IMR-90 (cell line): ENCODE data around the gene TOP3B. TPM values are rescaled to one million over a fixed set of nuclear protein-coding genes. Genes with fewer than 3 reads are reported as not detected.

Experiments used
- ATAC-seq: fragments of 200-7000 bp; cut with Tn5 transposase; 2 replicates; pipeline ENCODE4 v1.9.1; 2020; ENCODE audit warnings: low read depth, mild to moderate bottlenecking, moderate library complexity
- BruUV-seq: library from RNA; stranded (reverse); fragments of 400-500 nt; replicated peaks from 2 replicates; lab custom pipeline; 2021; lab: Mats Ljungman, UMichigan
- CTCF ChIA-PET: fragments of 300-600 bp; formaldehyde crosslinking; extraction: SDS; loops from one replicate; lab custom pipeline; 2021; ENCODE audit warnings: antibody characterized with exemption; lab: Yijun Ruan, JAX
- POLR2A ChIA-PET: fragments of 300-600 bp; sonication (Branson Sonifier 250); formaldehyde crosslinking; loops from one replicate; lab custom pipeline; 2022; ENCODE audit warnings: antibody characterized with exemption; ENCODE audit not compliant: unreplicated experiment; lab: Charles Lee
- DNase-seq: peaks from one replicate; pipeline ENCODE4 v3.0.0; 2013
- H2AFZ ChIP-seq: replicated peaks from 2 replicates; pipeline ENCODE3; 2013; ENCODE audit warnings: low read length, mild to moderate bottlenecking; ENCODE audit not compliant: poor library complexity
- H2AK5ac ChIP-seq: 2 replicates; pipeline ENCODE4 v1.6.1; 2013; ENCODE audit warnings: low read depth, low read length, inconsistent platforms
- H2AK9ac ChIP-seq: replicated peaks from 2 replicates; pipeline ENCODE3; 2013; ENCODE audit warnings: mild to moderate bottlenecking, low read depth, low read length, moderate library complexity; ENCODE audit not compliant: poor library complexity
- H2BK120ac ChIP-seq: 2 replicates; pipeline ENCODE4 v1.6.1; 2013; ENCODE audit warnings: low read depth, low read length, inconsistent platforms
- H2BK15ac ChIP-seq: 3 replicates; pipeline ENCODE4 v1.6.1; 2013; ENCODE audit warnings: low read depth, low read length, inconsistent platforms
- H2BK20ac ChIP-seq: 2 replicates; pipeline ENCODE4 v1.6.1; 2013; ENCODE audit warnings: low read depth, mild to moderate bottlenecking, inconsistent platforms, low read length, moderate library complexity
- H2BK5ac ChIP-seq: 2 replicates; pipeline ENCODE4 v1.6.1; 2013; ENCODE audit warnings: mild to moderate bottlenecking, low read depth, low read length, inconsistent platforms; ENCODE audit not compliant: poor library complexity, severe bottlenecking
- H3K14ac ChIP-seq: replicated peaks from 2 replicates; pipeline ENCODE4 v1.6.1; 2013; ENCODE audit warnings: low read depth, low read length, inconsistent platforms
- H3K18ac ChIP-seq: 2 replicates; pipeline ENCODE4 v1.6.1; 2013; ENCODE audit warnings: low read depth, low read length, control low read depth
- H3K23ac ChIP-seq: 2 replicates; pipeline ENCODE4 v1.6.1; 2013; ENCODE audit warnings: low read depth, low read length, inconsistent platforms
- H3K27ac ChIP-seq: 2 replicates; pipeline ENCODE4 v1.5.1; 2013; ENCODE audit warnings: mild to moderate bottlenecking, control low read depth, low read length; ENCODE audit not compliant: insufficient read depth
- H3K27me3 ChIP-seq: 2 replicates; pipeline ENCODE4 v1.6.1; 2013; ENCODE audit warnings: low read length; ENCODE audit not compliant: control insufficient read depth, insufficient read depth
- H3K36me3 ChIP-seq: 2 replicates; pipeline ENCODE4 v1.6.1; 2013; ENCODE audit warnings: low read length, mixed read lengths; ENCODE audit not compliant: control insufficient read depth, insufficient read depth
- H3K4ac ChIP-seq: 2 replicates; pipeline ENCODE4 v1.6.1; 2013; ENCODE audit warnings: low read depth, low read length, inconsistent platforms
- H3K4me1 ChIP-seq: 2 replicates; pipeline ENCODE4 v1.6.1; 2013; ENCODE audit warnings: low read length, mixed read lengths; ENCODE audit not compliant: control insufficient read depth, insufficient read depth
- H3K4me2 ChIP-seq: 2 replicates; pipeline ENCODE4 v1.6.1; 2013; ENCODE audit warnings: low read depth, mild to moderate bottlenecking, control low read depth, low read length, moderate library complexity
- H3K4me3 ChIP-seq: 2 replicates; pipeline ENCODE4 v1.5.1; 2013; ENCODE audit warnings: low read depth, mild to moderate bottlenecking, control low read depth, low read length, moderate library complexity; ENCODE audit not compliant: insufficient read depth
- H3K56ac ChIP-seq: 2 replicates; pipeline ENCODE4 v1.6.1; 2013; ENCODE audit warnings: low read length, inconsistent platforms; ENCODE audit not compliant: insufficient read depth; ENCODE audit errors: extremely low read depth
- H3K79me1 ChIP-seq, 2 experiments: 2 replicates each; pipeline ENCODE4 v1.6.1; 2013; ENCODE audit warnings: low read length in 2 of 2, inconsistent platforms in 1 of 2, low read depth in 1 of 2
- H3K9ac ChIP-seq: 2 replicates; pipeline ENCODE4 v1.6.1; 2013; ENCODE audit warnings: low read depth, low read length, control low read depth
- H3K9me1 ChIP-seq: 2 replicates; pipeline ENCODE4 v1.6.1; 2013; ENCODE audit warnings: low read length, inconsistent platforms; ENCODE audit not compliant: insufficient read depth
- H3K9me3 ChIP-seq: 2 replicates; pipeline ENCODE4 v1.6.1; 2013; ENCODE audit warnings: low read length; ENCODE audit not compliant: control insufficient read depth, insufficient read depth
- H4K20me1 ChIP-seq: 2 replicates; pipeline ENCODE4 v1.6.1; 2013; ENCODE audit warnings: low read length, inconsistent platforms; ENCODE audit not compliant: insufficient read depth
- H4K5ac ChIP-seq: 2 replicates; pipeline ENCODE4 v1.6.1; 2013; ENCODE audit warnings: mild to moderate bottlenecking, low read depth, low read length, control low read depth
- H4K8ac ChIP-seq, 2 experiments: 2 replicates each; pipeline ENCODE4 v1.6.1; 2013; ENCODE audit warnings: low read depth in 2 of 2, low read length in 2 of 2, control low read depth in 1 of 2, inconsistent platforms in 1 of 2
- H4K91ac ChIP-seq: 2 replicates; pipeline ENCODE4 v1.6.1; 2013; ENCODE audit warnings: low read depth, low read length, inconsistent platforms; ENCODE audit not compliant: insufficient read depth
- FOS ChIP-seq: fragments of 150-350 bp; IDR thresholded peaks from 2 replicates; pipeline ENCODE4 v1.6.1; 2016; ENCODE audit warnings: low read depth, low read length
- MAZ ChIP-seq: IDR thresholded peaks from 2 replicates; pipeline ENCODE4 v1.6.1; 2012; ENCODE audit warnings: low read depth, mild to moderate bottlenecking, low read length, improper control_type of control experiment, moderate library complexity, borderline replicate concordance
- MXI1 ChIP-seq: IDR thresholded peaks from 2 replicates; pipeline ENCODE4 v1.6.1; 2012; ENCODE audit warnings: low read depth, mild to moderate bottlenecking, low read length, moderate library complexity, borderline replicate concordance
- NFE2L2 ChIP-seq: fragments of 150-350 bp; IDR thresholded peaks from 2 replicates; pipeline ENCODE4 v1.6.1; 2016; ENCODE audit warnings: low read depth, mild to moderate bottlenecking, low read length
- RFX5 ChIP-seq: IDR thresholded peaks from 2 replicates; pipeline ENCODE4 v1.8.0; 2012; ENCODE audit warnings: low read depth, mild to moderate bottlenecking, low read length, moderate library complexity
- WGBS, 2 experiments: methylation state at CpG; one replicate each; pipeline versions ENCODE4 v1.1.5 to v1.1.7; 2013; ENCODE audit warnings: missing lambda C conversion rate in 2 of 2; ENCODE audit not compliant: insufficient read length in 1 of 2; ENCODE audit errors: extremely low coverage in 2 of 2; 5-methylcytosine and 5-hydroxymethylcytosine counted together
- dilution Hi-C: fragments of 300-500 bp; cut with HindIII; formaldehyde crosslinking; loops from one replicate; pipeline ENCODE4 v1.14.3; 2018; ENCODE audit warnings: low sequenced_read_pairs; ENCODE audit not compliant: unreplicated experiment
- in situ Hi-C: fragments of 300-500 bp; cut with MboI; formaldehyde crosslinking; loops from 3 replicates; pipeline ENCODE4 v1.14.3; 2019; ENCODE audit warnings: low sequenced_read_pairs, inconsistent platforms, mixed read lengths
- intact Hi-C: fragments of 100-400 bp; cut with micrococcal nuclease; formaldehyde crosslinking; loops from 2 replicates; pipeline ENCODE4 v1.10.0; 2022
- polyA plus RNA-seq, 3 experiments: library from polyadenylated mRNA; depleted of rRNA; stranded (reverse); fragments of >200 nt; gene quantifications; 2 replicates each; pipeline ENCODE4 v1.2.3, GENCODE V29; 2012; ENCODE audit warnings: low replicate concordance in 1 of 3
- total RNA-seq: library from RNA; depleted of rRNA; stranded (reverse); fragments of >200 nt; gene quantifications from 2 replicates; pipeline ENCODE4 v1.2.3, GENCODE V29; 2012
- TF ChIP-seq, protein P1 (sequence below): conservative IDR thresholded peaks from 2 replicates; pipeline ENCODE4 v1.5.1; 2012; ENCODE audit warnings: mild to moderate bottlenecking, low read depth, low read length, improper control_type of control experiment
- TF ChIP-seq, protein P2 (sequence below): fragments of 150-350 bp; IDR thresholded peaks from 2 replicates; pipeline ENCODE4 v1.6.1; 2017; ENCODE audit warnings: mild to moderate bottlenecking, antibody characterized with exemption, low read length, low read depth

TOP3B gene
- total and polyA plus RNA-seq, 2 of the 4 experiments (the other 2 are of a cell fraction) = 23.0 to 23.5 TPM

DNA sequence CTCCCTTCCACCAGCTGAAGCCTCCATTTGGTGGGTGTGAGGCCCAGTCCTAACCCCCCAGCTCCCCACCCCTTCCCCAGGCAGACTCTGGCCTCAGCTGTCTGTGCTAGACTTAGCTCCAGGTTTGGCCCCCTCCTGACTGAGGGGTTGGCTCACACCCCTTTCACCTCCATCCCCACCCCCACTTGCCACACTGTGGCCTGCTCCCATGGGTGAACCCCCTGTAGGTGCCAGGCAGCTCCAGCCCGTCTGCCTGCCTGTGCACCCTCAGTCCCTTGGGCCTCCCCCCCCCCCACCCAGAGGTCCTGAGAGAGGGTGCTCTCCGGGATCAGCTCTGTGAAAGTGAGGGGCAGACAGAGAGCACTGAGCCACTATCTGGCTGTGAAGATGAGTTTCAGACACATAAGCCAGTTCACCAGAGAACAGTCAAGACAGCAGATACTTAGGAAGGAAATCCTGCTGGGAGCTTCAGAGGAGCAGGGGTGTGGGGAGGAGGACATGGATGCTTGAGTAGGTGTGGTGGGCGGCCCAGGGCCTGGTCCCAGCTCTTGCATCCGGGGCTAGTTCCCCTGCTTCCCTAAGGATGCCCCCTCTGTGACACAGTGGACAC, 66.2 kb downstream of the TOP3B start:
- dilution Hi-C loops (no loop called here), in situ Hi-C loops (no loop called here), intact Hi-C loops (no loop called here)
- no peak overlapping the region for H3K56ac ChIP-seq
- H4K8ac ChIP-seq = no peak overlapping the region
- no peak overlapping the region for H3K4ac ChIP-seq
- no peak overlapping the region for H2AK9ac ChIP-seq
- H4K20me1 ChIP-seq = no peaks in the 10 kb centered on the region; the same call in 1 of the 2 replicates
- H3K36me3 ChIP-seq = no peaks in the 10 kb centered on the region; the same call in 1 of the 2 replicates
- H3K79me1 ChIP-seq = no peaks in the 10 kb centered on the region
- H3K14ac ChIP-seq = no peak overlapping the region
- no peak overlapping the region for H2BK15ac ChIP-seq
- H3K4me3 ChIP-seq = no peak overlapping the region
- H2AFZ ChIP-seq = no peak overlapping the region
- no peaks in the 10 kb centered on the region for H3K9me1 ChIP-seq
- no peak overlapping the region for H3K4me2 ChIP-seq
- H3K9me3 ChIP-seq = no peaks in the 10 kb centered on the region
- H4K91ac ChIP-seq = no peak overlapping the region
- no peak overlapping the region for H3K9ac ChIP-seq
- no peak overlapping the region for H2AK5ac ChIP-seq
- no peak overlapping the region for H3K27ac ChIP-seq
- H2BK20ac ChIP-seq = no peak overlapping the region
- no peak overlapping the region for H3K18ac ChIP-seq
- BruUV-seq = no TSS peak
- no peak overlapping the region for H2BK5ac ChIP-seq
- WGBS, 2 experiments = no CpG with 5 or more reads among the region's 4 CpGs
- TF ChIP-seq MAZ (no peak), MXI1 (no peak), RFX5 (no peak), NFE2L2 (no peak), FOS (no peak)
- TF ChIP-seq, protein P1, sequence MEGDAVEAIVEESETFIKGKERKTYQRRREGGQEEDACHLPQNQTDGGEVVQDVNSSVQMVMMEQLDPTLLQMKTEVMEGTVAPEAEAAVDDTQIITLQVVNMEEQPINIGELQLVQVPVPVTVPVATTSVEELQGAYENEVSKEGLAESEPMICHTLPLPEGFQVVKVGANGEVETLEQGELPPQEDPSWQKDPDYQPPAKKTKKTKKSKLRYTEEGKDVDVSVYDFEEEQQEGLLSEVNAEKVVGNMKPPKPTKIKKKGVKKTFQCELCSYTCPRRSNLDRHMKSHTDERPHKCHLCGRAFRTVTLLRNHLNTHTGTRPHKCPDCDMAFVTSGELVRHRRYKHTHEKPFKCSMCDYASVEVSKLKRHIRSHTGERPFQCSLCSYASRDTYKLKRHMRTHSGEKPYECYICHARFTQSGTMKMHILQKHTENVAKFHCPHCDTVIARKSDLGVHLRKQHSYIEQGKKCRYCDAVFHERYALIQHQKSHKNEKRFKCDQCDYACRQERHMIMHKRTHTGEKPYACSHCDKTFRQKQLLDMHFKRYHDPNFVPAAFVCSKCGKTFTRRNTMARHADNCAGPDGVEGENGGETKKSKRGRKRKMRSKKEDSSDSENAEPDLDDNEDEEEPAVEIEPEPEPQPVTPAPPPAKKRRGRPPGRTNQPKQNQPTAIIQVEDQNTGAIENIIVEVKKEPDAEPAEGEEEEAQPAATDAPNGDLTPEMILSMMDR = no peak
- TF ChIP-seq, protein P2, sequence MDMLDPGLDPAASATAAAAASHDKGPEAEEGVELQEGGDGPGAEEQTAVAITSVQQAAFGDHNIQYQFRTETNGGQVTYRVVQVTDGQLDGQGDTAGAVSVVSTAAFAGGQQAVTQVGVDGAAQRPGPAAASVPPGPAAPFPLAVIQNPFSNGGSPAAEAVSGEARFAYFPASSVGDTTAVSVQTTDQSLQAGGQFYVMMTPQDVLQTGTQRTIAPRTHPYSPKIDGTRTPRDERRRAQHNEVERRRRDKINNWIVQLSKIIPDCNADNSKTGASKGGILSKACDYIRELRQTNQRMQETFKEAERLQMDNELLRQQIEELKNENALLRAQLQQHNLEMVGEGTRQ = no peak
- ChIA-PET POLR2A (no interaction called here), CTCF (no interaction called here)
- H3K4me1 ChIP-seq = peaks cover 5% of the 10 kb centered on the region; the same call in 1 of the 2 replicates
- DNase-seq (no peak), ATAC-seq (no peak)
- H2BK120ac ChIP-seq = no peak overlapping the region
- H3K23ac ChIP-seq = no peak overlapping the region
- H4K5ac ChIP-seq = no peak overlapping the region
- no peaks in the 10 kb centered on the region for H3K27me3 ChIP-seq
